ENCODE measurements around the gene ELFN1.

Gene ELFN1

GRCh38 chr7:1727079-1727478, 57.0 kb downstream of the ELFN1 start:
- Histone ChIP-seq H3K27ac (ENCODE audit: low read length) (no peak overlapping the region), H3K79me2 (ENCODE audit: insufficient read depth, low read length) (no peaks in the 10 kb centered on the region), H3K9ac (ENCODE audit: low read depth, low read length) (no peak overlapping the region), H3K4me3 (ENCODE audit: low read depth in 1 of 2, low read length in 2 of 2) (no peak overlapping the region), H3K36me3 (ENCODE audit: insufficient read depth, low read length) (peaks cover 4% of the 10 kb centered on the region; the same call in 1 of the 2 replicates), H3K27me3 (ENCODE audit: insufficient read depth, low read length, poor library complexity) (no peaks in the 10 kb centered on the region), H2AFZ (ENCODE audit: low read depth, low read length) (no peak overlapping the region), H4K20me1 (ENCODE audit: insufficient read depth, low read length) (peaks cover 11% of the 10 kb centered on the region), H3K9me3 (ENCODE audit: insufficient read depth, low read length, severe bottlenecking) (no peaks in the 10 kb centered on the region), H3K4me1 (ENCODE audit: insufficient read depth, low read length) (no peaks in the 10 kb centered on the region), H3K4me2 (ENCODE audit: insufficient read depth, low read length) (no peak overlapping the region)
- no peak for DNase-seq
- ATAC-seq (ENCODE audit: insufficient read depth, low read depth) = no peak
- TF ChIP-seq EZH2 (IDR thresholded peaks at IDR 0.05; ENCODE audit: borderline replicate concordance, low read depth, low read length, severe bottlenecking) = no peak
- TF ChIP-seq CTCF (IDR thresholded peaks at IDR 0.05; ENCODE audit: borderline replicate concordance, extremely low read depth, low read length, poor library complexity, severe bottlenecking) = no peak

- H3K9ac ChIP-seq (ENCODE audit: low read depth, low read length) = no peak overlapping the region
- peaks cover 4% of the 10 kb centered on the region; the same call in 1 of the 2 replicates for H3K36me3 ChIP-seq (ENCODE audit: insufficient read depth, low read length)
- H3K27me3 ChIP-seq (ENCODE audit: insufficient read depth, low read length, poor library complexity) = no peaks in the 10 kb centered on the region
These were observed 57.9 kb downstream of the ELFN1 start for GRCh38 chr7:1727812-1728570.

DNA sequence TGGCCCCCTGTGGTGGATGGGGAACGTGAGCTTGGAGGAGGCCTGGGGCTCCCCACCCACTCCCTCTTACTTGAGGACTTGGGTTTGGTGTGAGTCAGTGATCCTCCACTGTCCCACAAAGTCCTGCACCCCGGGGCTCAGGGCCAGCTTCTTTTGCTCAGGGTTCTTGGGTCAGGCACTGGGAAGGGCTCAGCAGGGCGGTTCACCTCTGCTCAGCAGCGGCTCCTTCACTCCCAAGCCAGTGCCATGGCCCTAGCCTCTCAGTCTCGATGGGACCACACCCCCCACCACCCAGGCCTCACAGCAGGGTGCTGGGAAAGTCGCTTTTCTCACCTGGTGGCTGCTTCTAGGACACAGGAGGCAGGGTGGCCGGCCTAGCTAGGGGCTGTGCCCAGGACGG, 59.1 kb downstream of the ELFN1 start:
- TF ChIP-seq EZH2 (IDR thresholded peaks at IDR 0.05; ENCODE audit: borderline replicate concordance, low read depth, low read length, severe bottlenecking) (no peak), CTCF (IDR thresholded peaks at IDR 0.05; ENCODE audit: borderline replicate concordance, extremely low read depth, low read length, poor library complexity, severe bottlenecking) (no peak)
- Histone ChIP-seq H3K4me3 (ENCODE audit: low read depth in 1 of 2, low read length in 2 of 2) (no peak overlapping the region), H3K36me3 (ENCODE audit: insufficient read depth, low read length) (peaks cover 4% of the 10 kb centered on the region; the same call in 1 of the 2 replicates), H2AFZ (ENCODE audit: low read depth, low read length) (no peak overlapping the region), H3K79me2 (ENCODE audit: insufficient read depth, low read length) (no peaks in the 10 kb centered on the region), H4K20me1 (ENCODE audit: insufficient read depth, low read length) (peaks cover 17% of the 10 kb centered on the region), H3K9me3 (ENCODE audit: insufficient read depth, low read length, severe bottlenecking) (no peaks in the 10 kb centered on the region), H3K4me1 (ENCODE audit: insufficient read depth, low read length) (no peaks in the 10 kb centered on the region), H3K27me3 (ENCODE audit: insufficient read depth, low read length, poor library complexity) (no peaks in the 10 kb centered on the region), H3K27ac (ENCODE audit: low read length) (no peak overlapping the region), H3K4me2 (ENCODE audit: insufficient read depth, low read length) (no peak overlapping the region), H3K9ac (ENCODE audit: low read depth, low read length) (no peak overlapping the region)
- no peak for ATAC-seq (ENCODE audit: insufficient read depth, low read depth)
- no peak for DNase-seq

More at GRCh38 chr7:1727812-1728570, 57.9 kb downstream of the ELFN1 start:
- Histone ChIP-seq H3K9me3 (ENCODE audit: insufficient read depth, low read length, severe bottlenecking) (no peaks in the 10 kb centered on the region), H3K79me2 (ENCODE audit: insufficient read depth, low read length) (no peaks in the 10 kb centered on the region), H3K4me3 (ENCODE audit: low read depth in 1 of 2, low read length in 2 of 2) (no peak overlapping the region), H3K4me1 (ENCODE audit: insufficient read depth, low read length) (no peaks in the 10 kb centered on the region), H2AFZ (ENCODE audit: low read depth, low read length) (no peak overlapping the region), H4K20me1 (ENCODE audit: insufficient read depth, low read length) (peaks cover 16% of the 10 kb centered on the region), H3K27ac (ENCODE audit: low read length) (no peak overlapping the region), H3K4me2 (ENCODE audit: insufficient read depth, low read length) (no peak overlapping the region)
- TF ChIP-seq EZH2 (IDR thresholded peaks at IDR 0.05; ENCODE audit: borderline replicate concordance, low read depth, low read length, severe bottlenecking) (no peak), CTCF (IDR thresholded peaks at IDR 0.05; ENCODE audit: borderline replicate concordance, extremely low read depth, low read length, poor library complexity, severe bottlenecking) (no peak)
- no peak for DNase-seq
- no peak for ATAC-seq (ENCODE audit: insufficient read depth, low read depth)

All from DND-41 (cell line).